Ishikawa (cell line): ENCODE data around the gene NPIPB9.
"Not testable (repeated sequence)": the region's sequence is repeated elsewhere in the genome, so short reads cannot be mapped to it uniquely, and the experiment has no call there.

ENCODE experiments used
- CEBPB ChIP-seq: IDR thresholded peaks from 2 replicates; pipeline ENCODE4 v1.6.1; 2012
- CREB1 ChIP-seq: IDR thresholded peaks from 2 replicates; pipeline ENCODE4 v1.6.1; 2012; ENCODE audit warnings: low read depth
- EGR1 ChIP-seq: IDR thresholded peaks from 2 replicates; pipeline ENCODE4 v1.6.1; 2012
- MAX ChIP-seq: IDR thresholded peaks from 2 replicates; pipeline ENCODE4 v1.6.1; 2012
- NFIC ChIP-seq: IDR thresholded peaks from 2 replicates; pipeline ENCODE4 v1.6.1; 2012
- RAD21 ChIP-seq: IDR thresholded peaks from 2 replicates; pipeline ENCODE4 v1.6.1; 2012; ENCODE audit warnings: low read depth
- REST ChIP-seq: IDR thresholded peaks from 2 replicates; pipeline ENCODE4 v1.6.1; 2012; ENCODE audit warnings: low read depth, mild to moderate bottlenecking
- TAF1 ChIP-seq: IDR thresholded peaks from 2 replicates; pipeline ENCODE4 v1.6.1; 2012; ENCODE audit warnings: low read depth, mild to moderate bottlenecking
- TEAD4 ChIP-seq: IDR thresholded peaks from 2 replicates; pipeline ENCODE4 v1.6.1; 2012
- ZBTB7A ChIP-seq: IDR thresholded peaks from 2 replicates; pipeline ENCODE4 v1.6.1; 2012; ENCODE audit warnings: low read depth

NPIPB9 gene

GRCh38 chr16:28751487-28751886 lies at the start of gene NPIPB9:
TSS of gene NPIPB9 (plus strand) at chr16:28751787.
- TF ChIP-seq CREB1, TAF1, REST: not testable (repeated sequence)

- TF ChIP-seq NFIC, ZBTB7A, EGR1: not testable (repeated sequence)
Measured at GRCh38 chr16:28711220-28712083, 40.1 kb upstream of the NPIPB9 start, which contains the start of gene EIF3C. TSS of gene EIF3C (plus strand) at chr16:28711464. CDS start at chr16:28711687, 223 bp downstream.

- TF ChIP-seq RAD21: peak; percentile 74
Measured at GRCh38 chr16:28802235-28803019, 50.8 kb downstream of the NPIPB9 start.

GRCh38 chr16:28820016-28820415 lies 68.4 kb downstream of the NPIPB9 start:
- TF ChIP-seq MAX (no peak), TAF1 (no peak), TEAD4 (no peak)

- no peak for TF ChIP-seq CEBPB
Measured at GRCh38 chr16:28821874-28822519, 70.4 kb downstream of the NPIPB9 start.
